Stomach smooth muscle (tissue), 2 donors: Measurements from ENCODE around the gene SPATA31C1.
"Not testable (repeated sequence)": the region's sequence is repeated elsewhere in the genome, so short reads cannot be mapped to it uniquely, and the experiment has no call there.

Experiments used
- H3K27ac ChIP-seq: one replicate; pipeline ENCODE4 v1.7.0; 2013; ENCODE audit warnings: mild to moderate bottlenecking, low read length, inconsistent platforms
- H3K27me3 ChIP-seq, 2 donors: one replicate each; pipeline ENCODE4 v1.7.0; 2013; ENCODE audit warnings: low read length in 2 of 2; ENCODE audit not compliant: insufficient read depth in 2 of 2, control insufficient read depth in 1 of 2
- H3K36me3 ChIP-seq, 2 donors: one replicate each; pipeline ENCODE4 v1.7.0; 2013; ENCODE audit warnings: low read length in 2 of 2; ENCODE audit not compliant: control insufficient read depth in 2 of 2, insufficient read depth in 2 of 2
- H3K4me1 ChIP-seq: one replicate; pipeline ENCODE4 v1.7.0; 2013; ENCODE audit warnings: low read length; ENCODE audit not compliant: control insufficient read depth, insufficient read depth
- H3K4me3 ChIP-seq, 2 donors: one replicate each; pipeline ENCODE4 v1.7.0; 2013; ENCODE audit warnings: low read length in 2 of 2
- H3K9ac ChIP-seq, 2 donors: one replicate each; pipeline ENCODE4 v1.7.0; 2013; ENCODE audit warnings: low read length in 2 of 2, mild to moderate bottlenecking in 1 of 2
- H3K9me3 ChIP-seq, 2 donors: one replicate each; pipeline ENCODE4 v1.7.0; 2013; ENCODE audit warnings: low read length in 2 of 2; ENCODE audit not compliant: control insufficient read depth in 2 of 2
- donor health status: healthy.
- donor health status: Pancreatic carcinoma.

SPATA31C1 gene

GRCh38 chr9:87898151-87898550 is 19.6 kb upstream of the SPATA31C1 start:
- no peaks in the 10 kb centered on the region for H3K4me1 ChIP-seq
- H3K4me3 ChIP-seq = no peak overlapping the region
- no peak overlapping the region for H3K27ac ChIP-seq
- no peaks in the 10 kb centered on the region for H3K27me3 ChIP-seq
- H3K9me3 ChIP-seq = peaks cover 3% of the 10 kb centered on the region in 2 donors
- H3K9ac ChIP-seq = no peak overlapping the region
- H3K36me3 ChIP-seq = no peaks in the 10 kb centered on the region

GRCh38 chr9:87902371-87902770 is 15.4 kb upstream of the SPATA31C1 start:
- not testable (repeated sequence) for H3K4me3 ChIP-seq, H3K27me3 ChIP-seq, H3K36me3 ChIP-seq, H3K9ac ChIP-seq, H3K4me1 ChIP-seq, H3K9me3 ChIP-seq, H3K27ac ChIP-seq

- no peak overlapping the region for H3K9ac ChIP-seq
- no peaks in the 10 kb centered on the region for H3K36me3 ChIP-seq
- no peaks in the 10 kb centered on the region for H3K27me3 ChIP-seq
- no peak overlapping the region for H3K27ac ChIP-seq
- H3K9me3 ChIP-seq = no peaks in the 10 kb centered on the region
- H3K4me3 ChIP-seq = no peak overlapping the region
- no peaks in the 10 kb centered on the region for H3K4me1 ChIP-seq
Observed at GRCh38 chr9:87909310-87910041, 8.3 kb upstream of the SPATA31C1 start.

GRCh38 chr9:87910821-87911220 is 6.9 kb upstream of the SPATA31C1 start:
- Histone ChIP-seq H3K27ac (no peak overlapping the region), H3K9ac (no peak overlapping the region), H3K4me3 (no peak overlapping the region), H3K27me3 (no peaks in the 10 kb centered on the region), H3K9me3 (no peaks in the 10 kb centered on the region), H3K4me1 (no peaks in the 10 kb centered on the region), H3K36me3 (no peaks in the 10 kb centered on the region)

GRCh38 chr9:87919013-87919412 is 1.3 kb downstream of the SPATA31C1 start:
- H3K4me1 ChIP-seq, H3K4me3 ChIP-seq, H3K9ac ChIP-seq, H3K36me3 ChIP-seq, H3K9me3 ChIP-seq, H3K27me3 ChIP-seq, H3K27ac ChIP-seq: not testable (repeated sequence)

- H3K27ac ChIP-seq, H3K9me3 ChIP-seq, H3K36me3 ChIP-seq, H3K4me3 ChIP-seq, H3K27me3 ChIP-seq, H3K4me1 ChIP-seq, H3K9ac ChIP-seq: not testable (repeated sequence)
Observed at GRCh38 chr9:87921561-87921960, 3.8 kb downstream of the SPATA31C1 start.

- H3K4me1 ChIP-seq, H3K27me3 ChIP-seq, H3K27ac ChIP-seq, H3K9ac ChIP-seq, H3K36me3 ChIP-seq, H3K9me3 ChIP-seq, H3K4me3 ChIP-seq: not testable (repeated sequence)
Observed at GRCh38 chr9:87923012-87923411, 5.2 kb downstream of the SPATA31C1 start.

GRCh38 chr9:87924851-87925250 is 7.1 kb downstream of the SPATA31C1 start:
- not testable (repeated sequence) for H3K27me3 ChIP-seq, H3K27ac ChIP-seq, H3K9me3 ChIP-seq, H3K4me1 ChIP-seq, H3K9ac ChIP-seq, H3K4me3 ChIP-seq, H3K36me3 ChIP-seq

- H3K27me3 ChIP-seq = not testable (repeated sequence)
Observed at GRCh38 chr9:87929152-87929551, 11.4 kb downstream of the SPATA31C1 start.

GRCh38 chr9:87934444-87934843 is 16.7 kb downstream of the SPATA31C1 start:
- not testable (repeated sequence) for H3K4me3 ChIP-seq, H3K4me1 ChIP-seq, H3K36me3 ChIP-seq, H3K27me3 ChIP-seq, H3K9me3 ChIP-seq, H3K9ac ChIP-seq, H3K27ac ChIP-seq

More at GRCh38 chr9:87929152-87929551, 11.4 kb downstream of the SPATA31C1 start:
- not testable (repeated sequence) for H3K27ac ChIP-seq, H3K9ac ChIP-seq, H3K9me3 ChIP-seq, H3K4me3 ChIP-seq, H3K36me3 ChIP-seq, H3K4me1 ChIP-seq

GRCh38 chr9:87937352-87937751 is 19.6 kb downstream of the SPATA31C1 start:
- not testable (repeated sequence) for H3K4me3 ChIP-seq, H3K27me3 ChIP-seq, H3K36me3 ChIP-seq, H3K9me3 ChIP-seq, H3K27ac ChIP-seq, H3K9ac ChIP-seq, H3K4me1 ChIP-seq
